Adrenal gland (tissue), 12 donors: ENCODE results near the gene RND1. TPM values are rescaled to one million over a fixed set of nuclear protein-coding genes. Genes with fewer than 3 reads are reported as not detected.
"Not testable (repeated sequence)": the region's sequence is repeated elsewhere in the genome, so short reads cannot be mapped to it uniquely, and the experiment has no call there.

ENCODE experiments used
- DNase-seq, 7 donors: peaks; one replicate each; pipeline ENCODE4 v3.0.0-alpha.2; 2019 to 2020
- H3K27ac ChIP-seq, 5 donors: fragments of 200-600 bp; sonication (generic) in 4 of 5; 1 replicate in 3 of 5; 2 replicates in 2 of 5; pipeline versions ENCODE4 v1.5.1 to v1.8.0; 2016 to 2020; ENCODE audit warnings: mild to moderate bottlenecking in 1 of 5
- H3K27me3 ChIP-seq: fragments of 200-600 bp; 2 replicates; pipeline ENCODE4 v1.8.0; 2021
- H3K36me3 ChIP-seq, 2 donors: fragments of 200-600 bp; replicated peaks in 1 of 2; 1 replicate in 1 of 2; 2 replicates in 1 of 2; pipeline versions ENCODE4 v1.5.1 to v1.8.0; 2018 to 2022
- H3K4me1 ChIP-seq, 2 donors: fragments of 200-600 bp; replicated peaks in 1 of 2; 1 replicate in 1 of 2; 2 replicates in 1 of 2; pipeline versions ENCODE4 v1.5.1 to v1.8.0; 2018 to 2021
- H3K4me3 ChIP-seq, 4 donors: fragments of 200-600 bp; sonication (generic) in 3 of 4; one replicate each; pipeline ENCODE4 v1.5.1; 2016 to 2018
- H3K9me3 ChIP-seq, 3 donors: fragments of 200-600 bp; sonication (generic) in 1 of 3; replicated peaks in 1 of 3; 1 replicate in 2 of 3; 2 replicates in 1 of 3; pipeline versions ENCODE4 v1.5.1 to v1.8.0; 2016 to 2021
- POLR2A ChIP-seq, 2 donors: fragments of 450-650 bp; IDR thresholded peaks; one replicate each; pipeline ENCODE4 v1.6.1; 2017; ENCODE audit warnings: antibody characterized with exemption in 2 of 2, mild to moderate bottlenecking in 2 of 2, moderate library complexity in 1 of 2
- WGBS, 4 donors: extraction: QIAGEN DNeasy Blood & Tissue Kit in 2 of 4; methylation state at CpG; one replicate each; pipeline versions ENCODE4 v1.1.5 to v1.1.7; 2013 to 2017; 5-methylcytosine and 5-hydroxymethylcytosine counted together
- intact Hi-C, 2 donors: fragments of 100-400 bp; cut with DNase I; formaldehyde crosslinking; loops; one replicate each; pipeline versions ENCODE4 v1.14.1 to v1.15.0; 2022 to 2023
- polyA plus RNA-seq, 3 donors: library from polyadenylated mRNA; stranded (reverse); fragments of 200-250 nt in 2 of 3; fragments of 350-450 nt in 1 of 3; fragmentation: Illumina TruSeq in 1 of 3; extraction: RNeasy Lipid Tissue Mini Kit (QIAGEN cat#74804) in 1 of 3; gene quantifications; one replicate each; pipeline ENCODE4 v1.2.3, GENCODE V29; 2013 to 2014
- total RNA-seq, 9 donors: library from RNA; depleted of rRNA in 4 of 9; stranded (reverse); fragments of >200 nt in 4 of 9; fragments of 120-200 nt in 1 of 9; fragmentation: NEBNext Ultra II Directional in 1 of 9; extraction: Animal tissue kit (Norgen Biotek cat#: 25700) in 1 of 9; gene quantifications; one replicate each; pipeline versions ENCODE4 v1.1.0 to v1.2.4, GENCODE V29; 2013 to 2023
- TF ChIP-seq, protein P1 (sequence below), 6 experiments: fragments of 450-650 bp in 4 of 6; fragments of 200-600 bp in 2 of 6; sonication (generic) in 1 of 6; IDR thresholded peaks; 1 replicate in 5 of 6; 2 replicates in 1 of 6; pipeline versions ENCODE4 v1.5.1 to v1.8.0; 2016 to 2021; ENCODE audit warnings: antibody characterized with exemption in 6 of 6, mild to moderate bottlenecking in 2 of 6, moderate library complexity in 1 of 6
- donor health status: healthy with polysubstance abuse.
- donor health status: Bipolar disorder and iron deficiency.
- donor health status: DM: yes; HTN: yes; CAD: no.
- donor health status: DM: no; HTN: no; CAD: no.
- donor health status: DM: no; HTN: no; CAD: no.
- donor health status: DM: yes; HTN: yes; CAD: no.

Gene RND1
- total and polyA plus RNA-seq, 12 donors, result 0.20 to 2.9 (median 0.43) TPM; not detected in 5

DNA sequence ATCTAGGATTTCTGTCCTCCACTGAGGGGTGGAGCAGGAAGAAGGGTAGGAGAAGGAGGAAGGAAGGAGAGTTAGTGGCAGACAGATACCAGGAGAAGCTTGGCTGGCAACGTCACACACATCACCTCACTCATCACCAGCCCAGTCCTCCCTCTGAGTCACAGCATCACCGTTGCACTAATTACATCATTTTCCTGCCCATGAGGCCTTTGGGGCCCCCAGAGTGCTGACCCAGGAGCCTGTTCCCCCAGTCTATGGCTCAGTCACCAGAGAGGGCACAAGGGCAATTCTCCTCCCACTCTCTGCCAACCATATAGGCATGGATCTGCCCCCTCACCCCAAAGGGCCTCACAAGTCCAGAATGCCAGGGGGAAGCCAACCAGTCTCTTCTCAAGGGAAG, 4.6 kb downstream of the RND1 start:
- WGBS, 4 donors, result 37 to 53% (median 43%) methylated on average over 2 of the region's 2 CpGs
- Histone ChIP-seq H3K4me3 (no peak overlapping the region), H3K27ac (no peak overlapping the region), H3K4me1 (peaks cover 0 to 3% of the 10 kb centered on the region in 2 donors), H3K27me3 (peaks cover 3% of the 10 kb centered on the region), H3K9me3 (no peaks in the 10 kb centered on the region), H3K36me3 (no peaks in the 10 kb centered on the region)
- no peak for DNase-seq
- intact Hi-C loops, result no loop called here
- no peak for TF ChIP-seq POLR2A (IDR thresholded peaks at IDR 0.05)
- TF ChIP-seq, protein P1, sequence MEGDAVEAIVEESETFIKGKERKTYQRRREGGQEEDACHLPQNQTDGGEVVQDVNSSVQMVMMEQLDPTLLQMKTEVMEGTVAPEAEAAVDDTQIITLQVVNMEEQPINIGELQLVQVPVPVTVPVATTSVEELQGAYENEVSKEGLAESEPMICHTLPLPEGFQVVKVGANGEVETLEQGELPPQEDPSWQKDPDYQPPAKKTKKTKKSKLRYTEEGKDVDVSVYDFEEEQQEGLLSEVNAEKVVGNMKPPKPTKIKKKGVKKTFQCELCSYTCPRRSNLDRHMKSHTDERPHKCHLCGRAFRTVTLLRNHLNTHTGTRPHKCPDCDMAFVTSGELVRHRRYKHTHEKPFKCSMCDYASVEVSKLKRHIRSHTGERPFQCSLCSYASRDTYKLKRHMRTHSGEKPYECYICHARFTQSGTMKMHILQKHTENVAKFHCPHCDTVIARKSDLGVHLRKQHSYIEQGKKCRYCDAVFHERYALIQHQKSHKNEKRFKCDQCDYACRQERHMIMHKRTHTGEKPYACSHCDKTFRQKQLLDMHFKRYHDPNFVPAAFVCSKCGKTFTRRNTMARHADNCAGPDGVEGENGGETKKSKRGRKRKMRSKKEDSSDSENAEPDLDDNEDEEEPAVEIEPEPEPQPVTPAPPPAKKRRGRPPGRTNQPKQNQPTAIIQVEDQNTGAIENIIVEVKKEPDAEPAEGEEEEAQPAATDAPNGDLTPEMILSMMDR (IDR thresholded peaks at IDR 0.05), result no peak

- H3K4me1 ChIP-seq, H3K36me3 ChIP-seq, H3K27ac ChIP-seq, DNase-seq, H3K27me3 ChIP-seq, H3K4me3 ChIP-seq, intact Hi-C loops, H3K9me3 ChIP-seq: not testable (repeated sequence)
- 78 to 87% (median 83%) methylated on average over 5 of the region's 5 CpGs for WGBS, 4 donors
Observed at GRCh38 chr12:48860236-48860635, 5.4 kb downstream of the RND1 start.

DNA sequence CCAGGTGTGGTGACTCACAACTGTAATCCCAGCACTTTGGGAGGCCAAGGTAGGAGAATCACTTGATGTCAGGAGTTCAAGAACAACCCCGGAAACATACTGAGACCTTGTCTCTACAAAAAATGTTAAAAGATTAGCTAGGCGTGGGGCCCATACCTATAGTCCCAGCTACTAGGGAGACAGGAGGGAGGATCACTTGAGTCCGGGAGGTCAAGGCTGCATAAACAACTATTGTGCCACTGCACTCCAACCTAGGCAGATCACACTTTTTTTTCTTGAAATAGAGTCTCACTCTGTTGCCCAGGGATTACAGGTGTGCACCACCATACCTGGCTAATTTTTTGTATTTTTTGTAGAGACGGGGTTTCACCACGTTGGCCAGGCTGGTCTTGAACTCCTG, 6.1 kb downstream of the RND1 start:
- Histone ChIP-seq H3K4me1 (no peaks in the 10 kb centered on the region), H3K27ac (no peak overlapping the region), H3K27me3 (peaks cover 3% of the 10 kb centered on the region), H3K9me3 (no peaks in the 10 kb centered on the region), H3K36me3 (no peaks in the 10 kb centered on the region), H3K4me3 (no peak overlapping the region)
- 70 to 82% (median 75%) methylated on average over 5 of the region's 5 CpGs for WGBS, 4 donors
- TF ChIP-seq, protein P1 (IDR thresholded peaks at IDR 0.05), result no peak
- TF ChIP-seq POLR2A (IDR thresholded peaks at IDR 0.05), result no peak
- intact Hi-C loops, result no loop called here
- DNase-seq, result no peak

- Histone ChIP-seq H3K27ac (no peak overlapping the region), H3K4me1 (peaks cover 0 to under 1% of the 10 kb centered on the region in 2 donors), H3K27me3 (peaks cover 2% of the 10 kb centered on the region), H3K4me3 (no peak overlapping the region), H3K9me3 (no peaks in the 10 kb centered on the region), H3K36me3 (no peaks in the 10 kb centered on the region)
- TF ChIP-seq POLR2A (IDR thresholded peaks at IDR 0.05), result no peak
- TF ChIP-seq, protein P1 (IDR thresholded peaks at IDR 0.05), result no peak
- intact Hi-C loops, result no loop called here
- WGBS, 4 donors, result 67 to 86% (median 75%) methylated on average over 6 to 8 of the region's 8 CpGs
- DNase-seq, result no peak
Observed at GRCh38 chr12:48858043-48858442, 7.6 kb downstream of the RND1 start.

DNA sequence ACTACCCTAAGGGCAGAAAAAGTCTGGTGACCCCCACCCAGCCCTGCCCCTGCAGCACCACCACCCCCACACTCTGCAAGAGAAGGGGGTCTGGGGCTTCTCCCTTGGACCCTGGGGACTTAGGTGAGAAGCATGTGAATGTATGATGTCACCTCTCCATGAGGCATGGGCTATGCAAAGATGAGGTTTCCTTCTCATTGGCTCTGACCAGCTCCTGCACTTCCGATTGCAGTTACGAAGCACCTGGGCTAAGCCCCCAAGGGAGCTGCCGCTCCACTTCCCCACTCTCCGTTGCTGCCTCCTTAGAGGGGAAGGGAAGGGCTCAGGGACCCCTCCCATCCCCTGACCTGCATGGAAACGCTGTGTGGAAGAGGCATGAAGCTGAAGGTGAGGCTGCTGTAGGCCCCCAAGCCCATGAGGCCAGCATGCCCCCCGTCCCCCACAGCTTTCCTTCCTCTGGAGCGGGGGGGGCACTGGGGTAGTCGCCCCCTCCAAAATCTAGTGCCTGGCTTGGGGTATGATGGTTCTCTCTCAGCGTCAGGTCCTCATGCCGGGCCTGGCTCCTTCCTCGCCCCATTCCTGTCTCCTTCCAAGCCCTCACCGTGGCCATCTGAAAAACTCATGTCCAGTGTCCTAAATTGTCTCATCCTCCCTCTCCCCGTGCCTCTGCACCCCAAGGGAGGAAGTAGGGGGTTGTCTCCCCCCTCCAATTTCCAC, 8.2 kb downstream of the RND1 start:
- intact Hi-C loops, result loop anchor here in 1 of 2 donors (1.0 kb wide), 1 partner anchor 33 kb away; no protein-coding TSS in a partner anchor
- Histone ChIP-seq H3K36me3 (no peaks in the 10 kb centered on the region), H3K27me3 (no peaks in the 10 kb centered on the region), H3K9me3 (no peaks in the 10 kb centered on the region), H3K4me3 (no peak overlapping the region), H3K4me1 (peaks cover 5 to 6% of the 10 kb centered on the region in 2 donors), H3K27ac (no peak overlapping the region)
- DNase-seq, result no peak
- 76 to 84% (median 80%) methylated on average over 11 to 13 of the region's 13 CpGs for WGBS, 4 donors
- TF ChIP-seq, protein P1 (IDR thresholded peaks at IDR 0.05), result no peak
- no peak for TF ChIP-seq POLR2A (IDR thresholded peaks at IDR 0.05)
